ENCODE data around the gene ERFE. TPM values are rescaled to one million over a fixed set of nuclear protein-coding genes. Genes with fewer than 3 reads are reported as not detected.

The ERFE gene
- total and polyA plus RNA-seq, 2 of the 13 experiments (the other 11 are each of a cell fraction or from before 2014, with no cell fraction given), result 0.09 TPM; not detected in 1

DNA sequence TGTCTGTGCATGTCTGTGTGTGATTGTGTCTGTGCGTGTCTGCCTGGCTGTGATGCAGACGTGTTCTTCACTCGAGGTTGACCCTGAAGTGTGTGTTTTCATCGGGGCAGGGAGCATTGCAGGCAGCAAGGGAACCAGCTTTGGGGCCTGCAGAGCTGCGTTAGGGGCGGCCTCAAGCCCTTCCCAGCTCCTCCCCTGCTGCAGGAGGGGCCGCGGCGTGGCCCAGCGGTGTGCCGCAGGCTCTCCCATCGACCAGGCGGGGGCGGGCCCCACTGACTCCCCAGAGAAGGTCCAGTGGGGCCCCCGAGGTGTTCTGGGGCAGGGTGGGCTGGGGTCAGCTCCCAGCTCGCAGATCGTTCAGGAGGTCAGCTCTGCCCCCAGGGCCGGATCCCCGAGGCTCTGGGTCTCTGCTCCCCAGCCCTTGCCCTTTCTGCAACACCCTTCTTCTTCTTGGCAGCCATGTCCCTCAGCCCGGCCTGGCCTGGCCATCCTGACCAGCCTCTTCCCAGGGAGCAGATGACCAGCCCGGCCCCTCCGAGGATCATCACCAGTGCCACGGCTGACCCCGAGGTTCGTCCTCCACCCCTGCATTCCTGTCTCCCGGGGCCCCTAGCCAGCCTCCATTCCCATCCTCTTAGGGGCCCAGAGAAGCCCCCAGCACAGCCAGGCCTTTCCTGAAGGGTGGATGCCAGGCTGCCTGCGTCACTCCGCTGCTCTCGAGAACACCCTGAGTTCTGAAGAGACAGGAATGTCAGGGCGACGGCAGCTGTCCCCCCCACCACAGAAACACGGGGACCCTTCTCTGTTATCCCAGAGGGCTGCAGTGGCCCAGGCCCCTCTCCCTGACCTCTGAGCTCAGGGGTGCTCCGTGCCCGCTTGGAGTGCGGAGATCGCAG lies 31.4 kb upstream of the ERFE start (continued):
- TF ChIP-seq, protein P1, sequence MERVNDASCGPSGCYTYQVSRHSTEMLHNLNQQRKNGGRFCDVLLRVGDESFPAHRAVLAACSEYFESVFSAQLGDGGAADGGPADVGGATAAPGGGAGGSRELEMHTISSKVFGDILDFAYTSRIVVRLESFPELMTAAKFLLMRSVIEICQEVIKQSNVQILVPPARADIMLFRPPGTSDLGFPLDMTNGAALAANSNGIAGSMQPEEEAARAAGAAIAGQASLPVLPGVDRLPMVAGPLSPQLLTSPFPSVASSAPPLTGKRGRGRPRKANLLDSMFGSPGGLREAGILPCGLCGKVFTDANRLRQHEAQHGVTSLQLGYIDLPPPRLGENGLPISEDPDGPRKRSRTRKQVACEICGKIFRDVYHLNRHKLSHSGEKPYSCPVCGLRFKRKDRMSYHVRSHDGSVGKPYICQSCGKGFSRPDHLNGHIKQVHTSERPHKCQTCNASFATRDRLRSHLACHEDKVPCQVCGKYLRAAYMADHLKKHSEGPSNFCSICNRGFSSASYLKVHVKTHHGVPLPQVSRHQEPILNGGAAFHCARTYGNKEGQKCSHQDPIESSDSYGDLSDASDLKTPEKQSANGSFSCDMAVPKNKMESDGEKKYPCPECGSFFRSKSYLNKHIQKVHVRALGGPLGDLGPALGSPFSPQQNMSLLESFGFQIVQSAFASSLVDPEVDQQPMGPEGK (CRISPR knock-in tag; IDR thresholded peaks at IDR 0.05), result peak; percentile 95
- TF ChIP-seq ZNF10 (CRISPR knock-in tag; IDR thresholded peaks at IDR 0.05; ENCODE audit: borderline replicate concordance, low read depth), result no peak
- TF ChIP-seq, protein P2, sequence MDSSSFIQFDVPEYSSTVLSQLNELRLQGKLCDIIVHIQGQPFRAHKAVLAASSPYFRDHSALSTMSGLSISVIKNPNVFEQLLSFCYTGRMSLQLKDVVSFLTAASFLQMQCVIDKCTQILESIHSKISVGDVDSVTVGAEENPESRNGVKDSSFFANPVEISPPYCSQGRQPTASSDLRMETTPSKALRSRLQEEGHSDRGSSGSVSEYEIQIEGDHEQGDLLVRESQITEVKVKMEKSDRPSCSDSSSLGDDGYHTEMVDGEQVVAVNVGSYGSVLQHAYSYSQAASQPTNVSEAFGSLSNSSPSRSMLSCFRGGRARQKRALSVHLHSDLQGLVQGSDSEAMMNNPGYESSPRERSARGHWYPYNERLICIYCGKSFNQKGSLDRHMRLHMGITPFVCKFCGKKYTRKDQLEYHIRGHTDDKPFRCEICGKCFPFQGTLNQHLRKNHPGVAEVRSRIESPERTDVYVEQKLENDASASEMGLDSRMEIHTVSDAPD (CRISPR knock-in tag; IDR thresholded peaks at IDR 0.05), result no peak
- no peak for TF ChIP-seq NBN (conservative IDR thresholded peaks at IDR 0.05)
- 0 out of 2 replicates have a peak, but pooled peaks have one; percentile 16 for TF ChIP-seq ZMYM3 (CRISPR knock-in tag; IDR thresholded peaks at IDR 0.05)
- TF ChIP-seq, protein P3, sequence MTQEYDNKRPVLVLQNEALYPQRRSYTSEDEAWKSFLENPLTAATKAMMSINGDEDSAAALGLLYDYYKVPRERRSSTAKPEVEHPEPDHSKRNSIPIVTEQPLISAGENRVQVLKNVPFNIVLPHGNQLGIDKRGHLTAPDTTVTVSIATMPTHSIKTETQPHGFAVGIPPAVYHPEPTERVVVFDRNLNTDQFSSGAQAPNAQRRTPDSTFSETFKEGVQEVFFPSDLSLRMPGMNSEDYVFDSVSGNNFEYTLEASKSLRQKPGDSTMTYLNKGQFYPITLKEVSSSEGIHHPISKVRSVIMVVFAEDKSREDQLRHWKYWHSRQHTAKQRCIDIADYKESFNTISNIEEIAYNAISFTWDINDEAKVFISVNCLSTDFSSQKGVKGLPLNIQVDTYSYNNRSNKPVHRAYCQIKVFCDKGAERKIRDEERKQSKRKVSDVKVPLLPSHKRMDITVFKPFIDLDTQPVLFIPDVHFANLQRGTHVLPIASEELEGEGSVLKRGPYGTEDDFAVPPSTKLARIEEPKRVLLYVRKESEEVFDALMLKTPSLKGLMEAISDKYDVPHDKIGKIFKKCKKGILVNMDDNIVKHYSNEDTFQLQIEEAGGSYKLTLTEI (CRISPR knock-in tag; conservative IDR thresholded peaks at IDR 0.05), result no peak
- TF ChIP-seq KDM2A (CRISPR knock-in tag; IDR thresholded peaks at IDR 0.05; ENCODE audit: borderline replicate concordance, low read depth), result peak; percentile 53; the same call in 1 of the 2 replicates
- TF ChIP-seq, protein P4, sequence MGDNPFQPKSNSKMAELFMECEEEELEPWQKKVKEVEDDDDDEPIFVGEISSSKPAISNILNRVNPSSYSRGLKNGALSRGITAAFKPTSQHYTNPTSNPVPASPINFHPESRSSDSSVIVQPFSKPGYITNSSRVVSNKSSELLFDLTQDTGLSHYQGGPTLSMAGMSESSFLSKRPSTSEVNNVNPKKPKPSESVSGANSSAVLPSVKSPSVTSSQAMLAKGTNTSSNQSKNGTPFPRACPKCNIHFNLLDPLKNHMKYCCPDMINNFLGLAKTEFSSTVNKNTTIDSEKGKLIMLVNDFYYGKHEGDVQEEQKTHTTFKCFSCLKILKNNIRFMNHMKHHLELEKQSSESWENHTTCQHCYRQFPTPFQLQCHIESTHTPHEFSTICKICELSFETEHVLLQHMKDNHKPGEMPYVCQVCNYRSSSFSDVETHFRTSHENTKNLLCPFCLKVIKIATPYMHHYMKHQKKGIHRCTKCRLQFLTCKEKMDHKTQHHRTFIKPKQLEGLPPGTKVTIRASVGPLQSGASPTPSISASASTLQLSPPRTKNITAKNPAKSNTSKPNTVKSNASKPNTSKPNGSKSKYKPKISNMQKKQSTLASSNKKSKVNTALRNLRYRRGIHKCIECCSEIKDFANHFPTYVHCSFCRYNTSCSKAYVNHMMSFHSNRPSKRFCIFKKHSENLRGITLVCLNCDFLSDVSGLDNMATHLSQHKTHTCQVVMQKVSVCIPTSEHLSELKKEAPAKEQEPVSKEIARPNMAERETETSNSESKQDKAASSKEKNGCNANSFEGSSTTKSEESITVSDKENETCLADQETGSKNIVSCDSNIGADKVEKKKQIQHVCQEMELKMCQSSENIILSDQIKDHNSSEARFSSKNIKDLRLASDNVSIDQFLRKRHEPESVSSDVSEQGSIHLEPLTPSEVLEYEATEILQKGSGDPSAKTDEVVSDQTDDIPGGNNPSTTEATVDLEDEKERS (CRISPR knock-in tag; IDR thresholded peaks at IDR 0.05), result no peak
- TF ChIP-seq ZNF274 (CRISPR knock-in tag; IDR thresholded peaks at IDR 0.05), result no peak
- no peak for TF ChIP-seq TBX3 (IDR thresholded peaks at IDR 0.05; ENCODE audit: borderline replicate concordance)
- TF ChIP-seq TSC22D2 (CRISPR knock-in tag; IDR thresholded peaks at IDR 0.05; ENCODE audit: borderline replicate concordance), result peak; percentile 62; the same call in 1 of the 2 replicates
- peak; percentile 94 for TF ChIP-seq ZNF335 (CRISPR knock-in tag; IDR thresholded peaks at IDR 0.05)
- TF ChIP-seq, protein P5, sequence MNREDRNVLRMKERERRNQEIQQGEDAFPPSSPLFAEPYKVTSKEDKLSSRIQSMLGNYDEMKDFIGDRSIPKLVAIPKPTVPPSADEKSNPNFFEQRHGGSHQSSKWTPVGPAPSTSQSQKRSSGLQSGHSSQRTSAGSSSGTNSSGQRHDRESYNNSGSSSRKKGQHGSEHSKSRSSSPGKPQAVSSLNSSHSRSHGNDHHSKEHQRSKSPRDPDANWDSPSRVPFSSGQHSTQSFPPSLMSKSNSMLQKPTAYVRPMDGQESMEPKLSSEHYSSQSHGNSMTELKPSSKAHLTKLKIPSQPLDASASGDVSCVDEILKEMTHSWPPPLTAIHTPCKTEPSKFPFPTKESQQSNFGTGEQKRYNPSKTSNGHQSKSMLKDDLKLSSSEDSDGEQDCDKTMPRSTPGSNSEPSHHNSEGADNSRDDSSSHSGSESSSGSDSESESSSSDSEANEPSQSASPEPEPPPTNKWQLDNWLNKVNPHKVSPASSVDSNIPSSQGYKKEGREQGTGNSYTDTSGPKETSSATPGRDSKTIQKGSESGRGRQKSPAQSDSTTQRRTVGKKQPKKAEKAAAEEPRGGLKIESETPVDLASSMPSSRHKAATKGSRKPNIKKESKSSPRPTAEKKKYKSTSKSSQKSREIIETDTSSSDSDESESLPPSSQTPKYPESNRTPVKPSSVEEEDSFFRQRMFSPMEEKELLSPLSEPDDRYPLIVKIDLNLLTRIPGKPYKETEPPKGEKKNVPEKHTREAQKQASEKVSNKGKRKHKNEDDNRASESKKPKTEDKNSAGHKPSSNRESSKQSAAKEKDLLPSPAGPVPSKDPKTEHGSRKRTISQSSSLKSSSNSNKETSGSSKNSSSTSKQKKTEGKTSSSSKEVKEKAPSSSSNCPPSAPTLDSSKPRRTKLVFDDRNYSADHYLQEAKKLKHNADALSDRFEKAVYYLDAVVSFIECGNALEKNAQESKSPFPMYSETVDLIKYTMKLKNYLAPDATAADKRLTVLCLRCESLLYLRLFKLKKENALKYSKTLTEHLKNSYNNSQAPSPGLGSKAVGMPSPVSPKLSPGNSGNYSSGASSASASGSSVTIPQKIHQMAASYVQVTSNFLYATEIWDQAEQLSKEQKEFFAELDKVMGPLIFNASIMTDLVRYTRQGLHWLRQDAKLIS (CRISPR knock-in tag; IDR thresholded peaks at IDR 0.05), result no peak
- TF ChIP-seq GATAD1 (CRISPR knock-in tag; IDR thresholded peaks at IDR 0.05), result no peak
- peak; percentile 89 for TF ChIP-seq SRSF1 (optimal IDR thresholded peaks at IDR 0.05; ENCODE audit: low read depth, low read length)
- peak; percentile 59; the same call in 1 of the 2 replicates for TF ChIP-seq MYC (CRISPR knock-in tag; IDR thresholded peaks at IDR 0.05; ENCODE audit: borderline replicate concordance)

Measured in HepG2 (cell line).